GM21737 (cell line): ENCODE data around the gene ACTR10.

Experiments used
- ATAC-seq: cut with Tn5 transposase; IDR thresholded peaks from one replicate; pipeline ENCODE4 v1.9.1; 2021; ENCODE audit warnings: mild to moderate bottlenecking, moderate library complexity; ENCODE audit not compliant: unreplicated experiment

The ACTR10 gene

GRCh38 chr14:58199726-58200479 is at the start of gene ACTR10:
ACTR10 (plus strand) TSS chr14:58200149; CDS start chr14:58200218, 69 bp downstream.
- peak; percentile 93 for ATAC-seq

- no peak for ATAC-seq
Observed at GRCh38 chr14:58150243-58150805, 49.6 kb upstream of the ACTR10 start.

- peak; percentile 16 for ATAC-seq
Observed at GRCh38 chr14:58151133-58152013, 48.6 kb upstream of the ACTR10 start.

GRCh38 chr14:58152014-58152857 is 47.7 kb upstream of the ACTR10 start, which contains the start of gene ARMH4:
ARMH4 (minus strand) TSS chr14:58152213; CDS start chr14:58139358, 12,855 bp downstream.
- peak; percentile 87 for ATAC-seq

- ATAC-seq: no peak
Observed at GRCh38 chr14:58160561-58160960, 39.4 kb upstream of the ACTR10 start.

- no peak for ATAC-seq
Observed at GRCh38 chr14:58166005-58166983, 33.7 kb upstream of the ACTR10 start.

GRCh38 chr14:58167057-58167456 is 32.9 kb upstream of the ACTR10 start:
- ATAC-seq: no peak

- no peak for ATAC-seq
Observed at GRCh38 chr14:58167891-58168290, 32.1 kb upstream of the ACTR10 start.

GRCh38 chr14:58171090-58171489 is 28.9 kb upstream of the ACTR10 start:
- no peak for ATAC-seq

- ATAC-seq: no peak
Observed at GRCh38 chr14:58177125-58177524, 22.8 kb upstream of the ACTR10 start.

- ATAC-seq: no peak
Observed at GRCh38 chr14:58189176-58189575, 10.8 kb upstream of the ACTR10 start.

- ATAC-seq: no peak
Observed at GRCh38 chr14:58191763-58192601, 8.0 kb upstream of the ACTR10 start.

- no peak for ATAC-seq
Observed at GRCh38 chr14:58193542-58193941, 6.4 kb upstream of the ACTR10 start.

GRCh38 chr14:58196198-58196597 is 3.8 kb upstream of the ACTR10 start:
- ATAC-seq: no peak

- no peak for ATAC-seq
Observed at GRCh38 chr14:58198086-58198485, 1.9 kb upstream of the ACTR10 start.

- peak; percentile 18 for ATAC-seq
Observed at GRCh38 chr14:58200480-58200841, 512 bp downstream of the ACTR10 start.

GRCh38 chr14:58200846-58201245 is 897 bp downstream of the ACTR10 start:
- ATAC-seq: no peak

GRCh38 chr14:58213176-58213575 is 13.2 kb downstream of the ACTR10 start:
- no peak for ATAC-seq
